HK-2 (cell line): Measurements from ENCODE around the gene SLC5A10.
A peak's percentile ranks its signal among the peaks of the same experiment; 100 is the strongest.

ENCODE experiments used
- DNase-seq: peaks from one replicate; pipeline ENCODE4 v3.0.0-alpha.2; 2018; ENCODE audit not compliant: unreplicated experiment

SLC5A10 gene

GRCh38 chr17:18984273-18985114 is 32.5 kb downstream of the SLC5A10 start:
- DNase-seq: no peak

- no peak for DNase-seq
Observed at GRCh38 chr17:18985475-18985874, 33.5 kb downstream of the SLC5A10 start.

- DNase-seq: no peak
Observed at GRCh38 chr17:18986541-18987229, 34.7 kb downstream of the SLC5A10 start.

GRCh38 chr17:18987230-18987610 is 35.3 kb downstream of the SLC5A10 start:
- no peak for DNase-seq

DNA sequence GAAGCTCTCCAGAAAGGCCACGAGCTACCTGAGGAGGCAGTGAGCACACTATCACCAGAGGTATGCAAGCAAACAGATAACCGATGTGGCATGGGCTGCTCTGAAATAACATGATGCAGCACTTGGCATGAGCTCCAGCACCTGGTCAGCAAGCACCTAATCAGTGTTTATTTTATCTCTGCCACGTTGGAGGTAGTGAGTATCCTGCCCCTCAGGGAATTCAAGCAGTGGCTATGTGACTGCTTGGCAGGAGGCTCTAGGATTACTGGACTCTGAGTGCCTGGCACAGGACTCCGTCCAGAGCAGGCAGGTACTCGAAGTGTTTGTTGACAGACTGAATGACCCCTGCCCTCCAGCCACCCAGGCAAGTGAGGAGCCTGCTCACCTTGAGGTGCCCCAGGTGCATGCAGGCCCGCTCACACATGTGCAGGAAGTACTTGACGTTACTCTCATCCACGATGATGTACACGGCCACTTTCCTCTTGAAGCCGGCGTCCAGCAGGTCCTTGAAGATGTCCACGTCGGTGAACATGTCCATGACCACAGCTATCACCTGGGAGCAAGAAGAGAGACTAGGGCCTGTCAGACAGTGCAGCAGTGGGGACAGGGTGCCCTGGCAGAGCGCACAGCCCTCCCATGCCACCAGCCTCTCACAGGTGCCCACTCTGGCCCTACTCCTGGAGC is 36.0 kb downstream of the SLC5A10 start:
- DNase-seq: no peak

DNA sequence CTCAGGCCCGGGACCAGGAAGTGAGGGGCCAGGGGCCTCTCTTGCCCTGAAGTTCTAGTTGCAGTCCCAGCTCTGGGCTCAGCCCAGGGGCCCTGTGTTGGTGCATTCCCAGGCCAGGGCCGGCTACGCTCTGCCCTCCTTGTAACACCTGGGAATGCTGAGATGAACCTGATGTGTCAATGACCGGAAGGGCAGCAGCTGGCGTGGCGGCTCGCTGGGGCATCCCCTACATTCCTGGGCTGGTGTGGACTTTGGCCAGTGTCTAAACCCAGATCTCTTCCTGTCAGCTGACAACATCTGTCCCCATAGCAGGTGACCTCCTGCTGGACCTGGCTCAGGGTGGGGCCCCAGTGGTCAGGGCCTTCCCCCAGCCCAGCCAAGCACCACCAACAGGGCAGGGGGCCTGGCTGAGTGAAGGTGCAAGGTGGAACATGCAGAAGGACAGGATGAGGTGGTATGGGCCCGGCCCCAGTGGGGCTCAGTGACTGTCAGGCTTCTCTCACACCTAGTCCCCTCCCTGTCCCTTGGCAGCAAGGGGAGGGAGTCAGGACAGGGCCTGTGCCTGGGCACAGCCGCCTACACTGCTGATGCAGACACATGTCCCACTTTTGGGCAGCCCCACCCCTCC is 36.7 kb downstream of the SLC5A10 start:
- peak; percentile 54 for DNase-seq

- DNase-seq: no peak
Observed at GRCh38 chr17:18990331-18990730, 38.4 kb downstream of the SLC5A10 start.

- no peak for DNase-seq
Observed at GRCh38 chr17:18991531-18992315, 39.8 kb downstream of the SLC5A10 start.

GRCh38 chr17:18992454-18993130 is 40.6 kb downstream of the SLC5A10 start:
- DNase-seq: no peak

DNA sequence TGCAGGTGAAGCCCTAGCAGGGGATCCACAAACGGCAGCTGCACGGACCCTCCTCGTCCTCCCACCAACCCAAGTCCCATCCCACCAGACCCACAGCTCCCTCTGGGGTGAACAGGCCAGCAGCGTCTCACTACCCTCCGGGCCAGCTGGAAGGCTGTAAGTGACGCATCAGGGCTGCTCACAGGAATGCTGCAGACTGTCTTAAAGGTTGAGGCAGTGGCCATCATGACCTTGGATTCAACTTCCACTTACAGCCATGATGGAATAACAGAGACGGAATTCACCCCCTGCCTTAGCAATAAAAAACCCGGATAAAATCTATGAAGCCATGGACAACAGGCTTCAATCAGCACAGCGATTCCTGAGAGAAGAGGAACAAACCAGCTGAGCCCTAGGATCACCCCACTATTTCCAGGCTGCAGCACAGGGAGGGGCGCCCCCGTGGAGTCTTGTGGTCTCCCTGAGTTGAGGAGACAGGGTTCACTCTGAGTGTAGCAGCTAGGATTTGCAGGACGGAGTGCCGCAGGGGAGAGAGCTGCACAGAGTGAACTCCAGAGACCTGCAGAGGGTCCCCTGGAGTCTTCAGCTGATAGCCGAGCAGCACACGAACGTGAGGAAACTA is 42.1 kb downstream of the SLC5A10 start:
- no peak for DNase-seq

DNA sequence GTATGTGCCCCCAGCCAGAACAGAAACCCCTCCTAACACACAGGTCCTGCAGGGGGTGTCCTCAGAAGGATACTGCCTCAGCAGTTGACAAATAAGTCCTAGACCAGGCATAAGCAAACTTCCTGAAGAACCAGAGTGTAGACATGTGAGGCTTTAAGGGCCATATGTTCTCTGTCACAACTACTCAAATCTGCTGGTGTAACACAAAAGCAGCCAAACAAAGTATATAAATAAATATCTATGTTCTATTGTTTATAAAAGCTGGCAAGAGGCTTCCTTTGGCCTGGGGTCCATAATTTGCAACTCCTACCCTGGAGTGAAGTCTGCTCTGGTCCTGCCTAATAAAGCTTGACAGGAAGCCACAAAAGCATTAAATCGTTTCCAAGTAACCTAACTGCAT is 42.7 kb downstream of the SLC5A10 start:
- DNase-seq: no peak

- no peak for DNase-seq
Observed at GRCh38 chr17:18995220-18995619, 43.3 kb downstream of the SLC5A10 start.

DNA sequence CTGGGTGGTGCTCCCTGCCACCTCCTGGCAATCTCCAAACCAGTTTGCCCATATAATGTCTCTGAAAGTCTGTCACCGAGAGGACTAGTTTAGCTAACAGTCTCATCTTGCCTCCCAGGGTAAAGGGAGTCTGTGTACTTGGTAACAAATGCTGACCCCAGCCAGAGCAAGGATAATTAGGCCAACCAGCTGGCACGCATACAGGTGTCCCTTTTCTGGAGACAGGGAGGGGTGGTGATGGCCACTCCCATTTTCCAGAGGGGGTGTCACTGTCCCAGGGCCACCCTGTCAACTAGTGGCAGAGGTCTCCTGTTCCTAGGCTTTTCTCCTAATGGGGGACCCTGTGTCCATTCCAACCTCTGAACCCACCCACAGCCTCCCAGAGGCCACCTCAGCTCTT is 44.5 kb downstream of the SLC5A10 start:
- DNase-seq: no peak

DNA sequence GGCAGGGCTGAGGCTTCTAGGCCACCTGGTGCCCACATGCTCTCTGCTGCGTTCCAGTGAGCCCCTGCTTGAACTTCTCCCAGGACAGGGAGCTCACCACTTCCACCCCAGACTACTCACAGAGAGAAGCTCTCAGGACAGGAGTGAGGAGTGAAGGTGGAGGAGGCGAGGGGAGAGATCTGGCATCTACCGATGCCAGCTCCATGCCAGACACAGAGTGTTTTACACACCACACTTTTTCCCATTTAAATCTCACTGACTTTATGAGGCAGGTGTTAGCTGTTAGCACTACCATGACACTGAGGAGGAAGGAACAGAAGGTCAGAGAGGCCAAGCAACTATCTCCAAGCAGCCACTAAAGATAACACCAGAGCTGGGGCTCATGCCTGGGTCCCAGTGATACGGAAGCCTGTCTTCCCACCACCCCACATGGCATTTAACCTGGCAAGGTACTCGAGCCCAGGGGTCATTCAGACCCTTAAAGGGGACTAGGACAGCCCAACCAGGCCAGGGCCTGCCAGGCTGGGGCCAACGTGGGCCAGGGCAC is 45.8 kb downstream of the SLC5A10 start:
- DNase-seq: no peak

- DNase-seq: no peak
Observed at GRCh38 chr17:18999394-18999793, 47.4 kb downstream of the SLC5A10 start.

DNA sequence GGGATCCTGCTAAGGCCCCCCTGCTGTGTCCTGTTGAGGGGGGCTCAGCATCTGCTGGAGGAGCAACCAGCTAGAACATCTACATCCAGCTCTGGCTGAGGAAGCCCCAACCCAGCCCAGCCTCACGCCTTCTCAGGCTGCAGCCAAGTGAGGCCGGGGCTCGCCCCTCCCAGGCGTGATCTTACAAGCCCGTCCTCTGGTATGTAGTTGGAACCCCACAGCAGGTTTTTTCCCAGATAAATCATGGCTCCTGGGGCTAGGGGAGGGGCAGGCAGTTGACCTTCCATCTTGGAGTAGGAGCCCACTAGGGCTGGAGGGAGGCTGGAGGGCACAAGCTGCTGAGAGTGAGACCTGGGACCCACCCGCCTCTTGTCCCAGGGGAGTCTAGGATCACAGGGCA is 47.9 kb downstream of the SLC5A10 start:
- DNase-seq: no peak

GRCh38 chr17:19000531-19001325 is 48.8 kb downstream of the SLC5A10 start:
- peak; percentile 31 for DNase-seq

- DNase-seq: no peak
Observed at GRCh38 chr17:19001907-19002590, 50.1 kb downstream of the SLC5A10 start.
